Measurements from ENCODE around the gene SEMA6B.

SEMA6B gene

DNA sequence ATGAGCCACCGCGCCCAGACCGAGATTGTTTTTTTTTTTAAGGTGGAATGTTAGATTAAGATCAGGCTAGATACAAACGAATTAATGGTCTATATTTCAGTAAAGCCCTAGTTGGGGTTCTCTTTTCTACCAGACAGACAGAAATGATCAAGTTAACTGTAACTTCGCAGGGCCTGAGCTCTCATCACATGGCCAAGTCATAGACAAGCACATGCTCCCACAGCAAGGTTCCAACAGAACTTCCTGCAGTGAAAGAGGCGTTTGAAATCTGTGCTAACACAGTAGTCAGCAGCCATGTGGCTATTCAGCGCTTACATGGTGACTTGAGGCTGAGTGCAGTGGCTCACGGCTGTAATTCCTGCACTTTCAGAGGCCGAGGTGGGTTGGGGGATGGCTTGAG, 34.7 kb upstream of the SEMA6B start:
- peaks cover 6% of the 10 kb centered on the region for H3K4me1 Mint-ChIP-seq
- H3K36me3 Mint-ChIP-seq = no peaks in the 10 kb centered on the region
- H3K27ac Mint-ChIP-seq = no peak overlapping the region
- H3K4me3 Mint-ChIP-seq = no peak overlapping the region
- DNase-seq (ENCODE audit: low spot score in 2 of 2) = no peak
- ATAC-seq = no peak
- no peaks in the 10 kb centered on the region for H3K9me3 Mint-ChIP-seq

DNA sequence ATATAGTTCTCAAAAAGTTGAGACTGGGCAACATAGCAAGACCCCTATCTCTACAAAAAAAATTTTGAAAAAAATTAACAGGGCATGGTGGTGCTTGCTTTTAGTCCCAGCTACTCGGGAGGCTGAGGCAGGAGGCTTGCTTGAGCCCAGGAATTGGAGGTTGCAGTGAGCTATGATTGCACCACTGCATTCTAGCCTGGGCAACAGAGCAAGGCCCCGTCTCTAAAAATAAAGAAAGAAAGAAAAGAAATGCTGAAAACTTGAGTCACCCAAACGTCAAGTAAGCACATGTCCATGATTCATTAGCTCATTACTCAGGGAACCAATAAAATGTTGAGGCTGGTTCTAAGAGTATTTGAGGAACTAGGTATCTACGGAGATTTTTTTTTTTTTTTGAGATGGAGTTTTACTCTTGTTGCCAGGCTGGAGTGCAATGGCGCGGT, 33.9 kb upstream of the SEMA6B start:
- Mint-ChIP-seq H3K27ac (no peak overlapping the region), H3K4me1 (peaks cover 6% of the 10 kb centered on the region), H3K9me3 (no peaks in the 10 kb centered on the region), H3K36me3 (no peaks in the 10 kb centered on the region), H3K4me3 (no peak overlapping the region)
- ATAC-seq (no peak), DNase-seq (ENCODE audit: low spot score in 2 of 2) (no peak)

DNA sequence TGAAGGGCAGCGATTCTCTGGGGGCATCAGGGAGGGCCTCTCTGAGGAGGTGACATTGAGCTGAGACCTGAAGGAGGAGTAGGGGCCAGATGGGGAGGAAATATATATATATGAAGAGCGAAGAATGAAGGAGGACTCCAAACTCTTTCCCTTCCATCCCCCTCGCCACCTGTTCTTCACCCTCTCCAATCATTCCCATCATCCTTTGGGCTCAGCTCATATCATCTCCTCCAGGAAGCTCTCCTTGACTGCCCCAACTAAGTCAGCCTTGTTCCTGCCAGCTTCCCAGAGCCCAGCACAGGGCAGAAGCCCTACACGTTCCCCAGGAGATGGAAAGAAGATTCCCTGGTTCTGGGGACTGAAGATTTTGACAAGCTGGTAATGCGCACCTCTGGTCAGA, 33.0 kb upstream of the SEMA6B start:
- no peak overlapping the region for H3K27ac Mint-ChIP-seq
- no peaks in the 10 kb centered on the region for H3K36me3 Mint-ChIP-seq

DNA sequence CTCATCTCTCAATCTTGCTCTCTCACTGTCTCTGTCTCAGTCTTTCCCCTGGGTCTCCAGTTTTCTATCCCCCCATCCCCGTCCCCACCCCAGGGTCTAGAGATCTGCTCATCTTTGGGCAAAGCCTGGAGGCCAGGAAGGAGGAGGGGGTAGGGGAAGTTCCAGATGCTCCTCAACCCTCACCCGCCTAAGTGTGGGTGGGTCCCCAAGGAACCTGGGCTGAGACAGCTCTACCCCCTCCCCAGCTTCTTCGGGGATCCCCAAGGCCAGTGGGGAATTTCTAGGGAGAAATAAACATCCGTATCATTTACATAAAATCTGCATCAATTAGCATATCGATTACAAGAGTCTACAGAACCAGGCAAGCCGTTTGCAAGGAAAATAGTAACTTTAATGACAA, 31.8 kb upstream of the SEMA6B start:
- Mint-ChIP-seq H3K36me3 (no peaks in the 10 kb centered on the region), H3K4me1 (no peaks in the 10 kb centered on the region), H3K27ac (no peak overlapping the region), H3K9me3 (no peaks in the 10 kb centered on the region), H3K4me3 (no peak overlapping the region)
- DNase-seq (ENCODE audit: low spot score in 2 of 2) (no peak), ATAC-seq (no peak)

More for the DNA sequence above, 33.0 kb upstream of the SEMA6B start:
- ATAC-seq (no peak), DNase-seq (ENCODE audit: low spot score in 2 of 2) (no peak)
- no peaks in the 10 kb centered on the region for H3K9me3 Mint-ChIP-seq
- no peak overlapping the region for H3K4me3 Mint-ChIP-seq
- H3K4me1 Mint-ChIP-seq = peaks cover 4% of the 10 kb centered on the region

DNA sequence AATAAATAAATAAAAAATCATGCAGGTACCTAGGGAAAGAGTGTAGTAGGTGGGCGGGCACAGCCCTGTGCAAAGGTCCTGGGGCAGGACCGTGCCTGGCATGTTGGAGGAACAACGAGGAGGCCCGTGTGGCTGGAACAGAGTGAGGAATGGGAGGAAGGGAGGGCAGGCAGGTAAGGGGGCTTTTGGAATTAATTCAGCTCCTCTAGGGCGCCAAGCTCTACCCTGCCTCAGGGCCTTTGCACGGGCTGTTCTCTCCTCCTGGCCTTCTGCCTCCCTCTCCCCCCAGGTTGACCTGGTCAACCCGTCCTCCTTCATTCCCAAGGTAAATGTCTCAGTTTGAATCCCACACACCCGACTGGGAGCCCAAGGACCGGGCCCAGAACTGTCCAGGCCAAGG, 31.1 kb upstream of the SEMA6B start:
- Mint-ChIP-seq H3K9me3 (no peaks in the 10 kb centered on the region), H3K4me1 (no peaks in the 10 kb centered on the region), H3K4me3 (no peak overlapping the region), H3K27ac (no peak overlapping the region), H3K36me3 (no peaks in the 10 kb centered on the region)
- DNase-seq (ENCODE audit: low spot score in 2 of 2) (no peak), ATAC-seq (no peak)

DNA sequence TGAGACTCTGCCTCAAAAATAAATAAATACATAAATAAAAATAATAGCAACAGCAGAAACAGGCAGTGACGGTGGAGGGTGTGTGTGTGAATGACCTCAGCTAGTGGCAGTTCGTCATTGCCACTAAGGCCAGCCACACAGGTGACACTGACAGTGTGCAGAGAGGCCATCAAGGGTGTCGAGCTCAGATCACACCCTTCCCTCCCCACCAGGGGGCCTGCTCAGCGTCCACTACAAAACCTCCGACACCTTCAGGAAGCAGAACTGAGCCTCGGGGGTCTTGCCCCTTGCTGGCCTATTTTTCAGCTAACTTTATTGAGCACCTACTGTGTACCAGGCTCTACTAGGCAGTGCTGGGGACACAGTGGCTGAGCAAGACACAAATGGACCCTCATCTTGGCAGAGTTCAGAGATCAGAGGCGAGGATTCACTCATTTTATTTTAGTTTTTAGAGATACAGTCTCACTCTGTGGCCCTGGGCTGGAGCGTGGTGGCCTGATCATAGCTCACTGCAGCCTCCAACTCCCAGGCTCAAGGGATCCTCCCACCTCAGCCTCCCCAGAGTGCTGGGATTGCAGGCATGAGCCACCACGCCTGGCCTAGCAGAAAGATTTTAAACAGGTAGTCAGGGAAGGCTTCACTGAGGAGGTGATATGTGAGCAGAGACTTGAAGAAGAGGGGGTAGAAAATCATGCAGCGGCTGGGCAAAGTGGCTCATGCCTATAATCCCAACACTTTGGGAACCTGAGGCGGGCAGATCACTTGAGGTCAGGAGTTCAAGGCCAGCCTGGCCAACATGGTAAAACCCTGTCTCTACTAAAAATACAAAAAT, 30.3 kb upstream of the SEMA6B start:
- Mint-ChIP-seq H3K9me3 (no peaks in the 10 kb centered on the region), H3K36me3 (no peaks in the 10 kb centered on the region), H3K27ac (no peak overlapping the region), H3K4me1 (no peaks in the 10 kb centered on the region), H3K4me3 (no peak overlapping the region)
- DNase-seq (ENCODE audit: low spot score in 2 of 2) = no peak
- ATAC-seq = peak; percentile 74

DNA sequence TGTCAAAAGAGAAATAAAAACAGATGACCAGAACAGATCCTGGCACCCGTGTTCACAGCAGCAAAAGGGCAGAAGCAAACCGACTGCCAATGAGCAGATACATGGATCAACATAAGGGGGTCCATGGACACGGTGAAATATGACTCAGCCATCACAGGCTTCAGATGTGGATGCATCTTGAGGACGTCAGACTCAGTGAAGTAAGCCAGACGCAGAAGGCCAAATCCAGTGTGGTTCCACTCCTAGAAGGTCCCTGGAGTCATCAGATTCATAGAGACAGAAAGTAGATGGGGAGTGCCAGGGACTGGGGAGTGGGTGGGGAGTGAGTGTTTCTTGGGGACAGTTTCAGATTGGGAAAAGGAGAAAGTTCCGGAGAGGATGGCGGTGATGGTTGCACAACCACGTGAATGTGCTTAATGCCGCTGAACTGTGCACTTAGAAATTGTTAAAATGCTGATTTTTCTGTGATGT, 28.8 kb upstream of the SEMA6B start:
- H3K36me3 Mint-ChIP-seq = no peaks in the 10 kb centered on the region
- ATAC-seq (no peak), DNase-seq (ENCODE audit: low spot score in 2 of 2) (no peak)
- no peaks in the 10 kb centered on the region for H3K9me3 Mint-ChIP-seq
- no peak overlapping the region for H3K27ac Mint-ChIP-seq
- no peak overlapping the region for H3K4me3 Mint-ChIP-seq
- no peaks in the 10 kb centered on the region for H3K4me1 Mint-ChIP-seq

DNA sequence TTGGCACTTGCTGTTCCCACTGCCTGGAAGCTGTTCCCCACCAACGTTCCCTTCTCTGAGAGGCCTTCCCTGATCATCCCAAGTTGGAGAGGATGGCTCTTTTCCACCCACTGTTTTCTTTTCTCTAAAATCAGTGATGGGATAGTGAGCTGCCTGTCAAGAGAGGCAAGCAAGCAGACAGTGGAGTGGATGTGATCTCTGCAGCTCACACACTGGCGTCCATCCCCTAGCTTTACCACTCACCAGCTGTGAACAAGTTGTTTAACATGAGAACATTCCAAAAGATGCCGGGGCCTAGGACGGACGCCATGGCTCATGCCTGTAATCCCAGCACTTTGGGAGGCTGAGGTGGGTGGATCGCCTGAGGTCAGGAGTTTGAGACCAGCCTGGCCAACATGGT, 28.0 kb upstream of the SEMA6B start:
- Mint-ChIP-seq H3K4me1 (peaks cover 2% of the 10 kb centered on the region), H3K36me3 (no peaks in the 10 kb centered on the region), H3K9me3 (no peaks in the 10 kb centered on the region), H3K27ac (no peak overlapping the region), H3K4me3 (no peak overlapping the region)
- ATAC-seq = no peak
- DNase-seq (ENCODE audit: low spot score in 2 of 2) = no peak

DNA sequence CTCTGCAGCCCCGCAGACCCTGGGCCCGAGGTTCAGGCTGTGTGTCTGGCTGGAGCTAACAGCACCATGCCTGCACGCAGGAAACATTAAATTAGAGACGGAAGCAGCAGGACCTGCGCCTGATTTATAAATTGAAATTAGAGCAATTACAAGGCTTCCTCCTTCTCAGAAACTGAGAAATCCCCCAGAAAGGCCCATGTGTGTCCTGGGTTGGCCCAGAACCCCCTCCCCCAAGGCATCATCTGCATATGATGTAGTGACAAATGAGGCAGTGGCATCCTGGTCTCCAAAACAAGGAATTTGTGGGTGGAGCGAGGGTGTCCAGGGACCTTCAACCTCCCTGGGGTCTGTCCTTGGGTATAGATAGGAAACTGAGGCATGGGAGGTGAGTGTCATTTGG, 27.2 kb upstream of the SEMA6B start:
- no peak overlapping the region for H3K4me3 Mint-ChIP-seq
- no peak overlapping the region for H3K27ac Mint-ChIP-seq
- H3K4me1 Mint-ChIP-seq = peaks cover 10% of the 10 kb centered on the region
- ATAC-seq (no peak), DNase-seq (ENCODE audit: low spot score in 2 of 2) (no peak)
- no peaks in the 10 kb centered on the region for H3K36me3 Mint-ChIP-seq
- no peaks in the 10 kb centered on the region for H3K9me3 Mint-ChIP-seq

DNA sequence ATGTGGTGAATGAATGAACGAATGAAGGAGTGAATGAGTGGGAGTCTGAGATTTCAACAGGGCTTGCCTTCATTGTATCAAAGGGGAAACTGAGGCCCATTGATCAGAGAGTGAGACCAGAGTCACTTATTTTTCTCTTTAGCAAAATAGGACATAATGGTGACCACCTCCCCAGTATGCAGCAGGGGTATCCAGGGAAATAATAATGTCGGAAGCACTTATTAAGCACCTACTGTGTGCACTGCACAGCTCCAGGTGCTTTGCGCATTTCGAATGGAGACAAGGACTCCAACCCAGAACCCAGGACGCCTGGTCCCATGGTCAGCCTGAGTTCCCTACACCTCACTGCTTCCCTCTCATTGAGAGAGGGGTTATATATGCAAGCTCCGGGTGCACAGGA, 26.8 kb upstream of the SEMA6B start:
- no peak overlapping the region for H3K4me3 Mint-ChIP-seq
- H3K36me3 Mint-ChIP-seq = no peaks in the 10 kb centered on the region
- DNase-seq (ENCODE audit: low spot score in 2 of 2) (no peak), ATAC-seq (no peak)
- no peaks in the 10 kb centered on the region for H3K9me3 Mint-ChIP-seq
- H3K27ac Mint-ChIP-seq = no peak overlapping the region
- H3K4me1 Mint-ChIP-seq = peaks cover 11% of the 10 kb centered on the region

DNA sequence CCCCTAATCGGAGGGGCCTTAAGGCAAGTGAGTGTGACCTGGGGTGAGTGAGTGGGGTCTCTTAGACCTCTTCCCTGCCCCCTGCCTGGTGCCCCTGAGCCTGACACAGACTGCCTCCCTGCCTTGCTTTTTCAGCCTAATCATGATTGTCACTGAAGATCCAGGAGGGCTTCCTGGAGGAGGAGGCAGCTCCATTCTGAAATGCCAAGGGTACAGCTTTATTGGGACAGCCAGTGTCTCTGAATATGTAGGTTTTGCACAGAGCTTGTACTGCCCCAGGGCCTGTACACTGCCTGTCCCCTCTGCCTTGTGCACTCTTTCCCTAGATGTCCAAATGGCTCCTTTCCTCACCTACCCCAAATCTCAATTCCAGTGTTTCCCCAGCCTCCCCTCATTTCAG, 26.1 kb upstream of the SEMA6B start:
- Mint-ChIP-seq H3K4me1 (peaks cover 11% of the 10 kb centered on the region), H3K27ac (no peak overlapping the region), H3K4me3 (no peak overlapping the region), H3K36me3 (no peaks in the 10 kb centered on the region), H3K9me3 (no peaks in the 10 kb centered on the region)
- DNase-seq (ENCODE audit: low spot score in 2 of 2) = no peak
- no peak for ATAC-seq

DNA sequence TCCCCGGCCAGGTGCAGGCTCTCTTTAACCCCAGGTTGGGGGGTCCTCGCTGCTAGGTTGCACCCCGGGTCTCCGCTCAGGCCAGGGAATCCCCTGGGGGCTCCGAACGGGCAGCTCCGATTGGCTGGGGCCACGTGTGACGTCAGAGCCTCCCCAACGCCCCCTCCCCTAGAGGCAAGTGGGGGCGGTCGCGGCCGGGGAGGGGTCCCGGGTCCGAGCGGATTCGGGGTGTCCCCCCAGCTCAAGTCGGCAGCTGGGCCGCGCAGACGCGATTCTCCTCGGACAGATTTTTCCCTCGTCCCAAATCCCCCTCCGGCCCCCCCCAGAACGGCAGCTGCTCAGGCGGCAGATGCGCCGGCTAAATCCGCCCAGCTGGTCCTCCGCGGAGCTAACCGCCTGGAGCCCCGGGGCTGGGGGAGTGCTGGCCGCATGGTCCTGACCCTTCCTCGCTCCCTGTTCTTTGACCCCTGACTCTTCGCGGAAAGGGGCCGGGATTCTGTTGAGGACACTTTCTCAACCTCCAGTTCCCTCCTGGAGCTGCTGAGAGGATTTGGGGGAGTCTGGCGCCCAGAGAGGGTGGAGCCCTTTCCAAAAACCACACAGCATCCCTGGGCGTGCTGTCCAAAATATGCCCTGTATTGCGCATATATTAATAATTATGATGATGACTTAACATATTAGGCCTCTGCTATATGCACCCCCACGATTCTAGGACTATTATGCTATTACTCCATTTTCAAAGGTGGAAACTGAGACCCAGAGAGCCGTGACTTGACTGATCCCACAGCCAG, 25.4 kb upstream of the SEMA6B start:
- no peak for ATAC-seq
- Mint-ChIP-seq H3K4me1 (peaks cover 11% of the 10 kb centered on the region), H3K36me3 (no peaks in the 10 kb centered on the region), H3K4me3 (no peak overlapping the region), H3K9me3 (no peaks in the 10 kb centered on the region), H3K27ac (no peak overlapping the region)
- DNase-seq (ENCODE audit: low spot score in 2 of 2) = no peak

DNA sequence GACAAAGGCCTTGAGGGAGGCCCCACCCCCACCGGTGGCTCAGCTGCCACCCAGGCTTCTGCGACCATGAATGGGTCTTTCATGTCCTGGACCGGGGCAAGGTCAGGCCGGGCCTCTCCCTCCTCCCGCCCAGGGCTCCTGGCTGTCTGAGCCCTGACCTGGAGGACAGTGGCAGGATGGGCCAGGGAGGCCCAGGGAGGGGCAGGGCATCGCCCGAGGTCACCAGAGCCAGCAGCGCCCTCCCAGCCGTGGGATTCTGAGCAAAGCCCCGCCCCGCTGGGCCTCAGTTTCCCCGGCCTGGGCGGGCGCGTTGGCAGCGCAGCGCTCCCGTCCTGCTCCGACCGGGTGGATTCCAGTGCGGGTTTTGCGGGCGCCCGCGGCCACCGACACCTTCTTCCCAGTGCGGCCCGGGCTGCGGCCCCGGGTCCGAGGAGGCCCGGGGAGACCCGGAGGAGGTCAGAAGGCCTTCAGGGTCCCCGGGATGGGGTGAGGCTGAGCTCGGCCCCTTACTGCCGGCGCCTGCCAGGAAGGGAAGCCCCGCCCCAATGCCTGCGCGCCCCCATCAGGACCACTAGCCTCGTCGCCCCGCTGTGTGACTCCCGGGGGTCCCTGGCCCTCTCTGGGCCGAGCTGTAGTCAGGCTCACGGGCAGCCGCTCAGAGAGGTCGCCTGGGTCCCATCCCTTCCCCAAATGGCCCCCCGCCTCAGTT, 24.6 kb upstream of the SEMA6B start:
- Mint-ChIP-seq H3K36me3 (peaks cover 3% of the 10 kb centered on the region), H3K4me3 (no peak overlapping the region), H3K27ac (no peak overlapping the region), H3K9me3 (no peaks in the 10 kb centered on the region), H3K4me1 (peaks cover 11% of the 10 kb centered on the region)
- DNase-seq (ENCODE audit: low spot score in 2 of 2) = no peak
- ATAC-seq = no peak

DNA sequence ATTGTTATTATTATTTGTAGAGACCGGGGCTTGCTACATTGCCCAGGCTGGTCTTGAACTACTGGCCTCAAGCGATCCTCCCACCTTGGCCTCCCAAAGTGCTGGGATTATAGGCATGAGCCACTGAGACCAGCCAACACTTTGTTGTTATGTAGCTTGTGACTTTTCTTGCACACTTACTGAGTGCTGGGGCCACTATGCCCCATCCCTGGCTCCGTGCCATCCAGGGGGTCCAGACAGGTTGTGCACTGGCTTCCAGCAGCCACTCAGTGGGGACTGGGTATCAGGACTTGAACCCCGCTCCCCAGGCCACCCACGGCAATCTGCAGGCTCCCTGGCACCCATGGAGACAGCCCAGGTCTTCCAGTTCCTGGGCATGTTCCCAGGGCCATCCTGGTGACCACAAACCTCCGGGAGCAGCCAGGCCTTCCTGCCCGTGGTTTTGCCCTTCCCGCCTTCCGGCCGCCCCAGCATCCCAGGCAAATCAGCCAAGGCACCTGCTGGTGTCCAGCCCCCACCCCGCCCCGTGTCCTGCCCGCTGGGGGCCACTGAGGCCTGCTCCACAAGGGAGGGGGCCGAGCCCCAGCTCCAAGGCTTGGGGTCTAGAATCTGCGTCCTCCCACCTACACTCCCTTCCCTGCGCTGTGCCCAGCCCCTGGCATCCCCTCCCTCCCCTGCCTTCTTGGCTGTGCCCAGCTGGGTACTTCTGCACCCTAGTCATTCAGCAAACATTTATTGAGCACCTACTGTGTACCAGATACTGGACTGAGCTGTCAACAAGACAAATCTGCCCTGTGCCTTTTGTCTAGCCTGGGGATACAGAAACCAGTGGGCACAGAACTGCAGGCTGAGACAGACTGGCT, 23.7 kb upstream of the SEMA6B start:
- Mint-ChIP-seq H3K36me3 (peaks cover 7% of the 10 kb centered on the region), H3K27ac (no peak overlapping the region), H3K9me3 (no peaks in the 10 kb centered on the region), H3K4me3 (no peak overlapping the region), H3K4me1 (peaks cover 11% of the 10 kb centered on the region)
- ATAC-seq = no peak
- no peak for DNase-seq (ENCODE audit: low spot score in 2 of 2)
